ENCODE results near the gene DHCR24.

The DHCR24 gene

GRCh38 chr1:54806931-54807611 is 79.9 kb downstream of the DHCR24 start:
- no peak overlapping the region for H3K4me3 ChIP-seq (ENCODE audit: low read length)
- peak; percentile 55 for DNase-seq (ENCODE audit: low read depth)
- no peak for TF ChIP-seq CTCF (IDR thresholded peaks at IDR 0.05; ENCODE audit: insufficient read depth, low read depth, low read length, missing control alignments)

GRCh38 chr1:54805981-54806381 is 81.0 kb downstream of the DHCR24 start:
- DNase-seq (ENCODE audit: low read depth): no peak
- H3K4me3 ChIP-seq (ENCODE audit: low read length): no peak overlapping the region
- no peak for TF ChIP-seq CTCF (IDR thresholded peaks at IDR 0.05; ENCODE audit: insufficient read depth, low read depth, low read length, missing control alignments)

- no peak overlapping the region for H3K4me3 ChIP-seq (ENCODE audit: low read length)
- TF ChIP-seq CTCF (IDR thresholded peaks at IDR 0.05; ENCODE audit: insufficient read depth, low read depth, low read length, missing control alignments): no peak
- no peak for DNase-seq (ENCODE audit: low read depth)
Measured at GRCh38 chr1:54805466-54805865, 81.5 kb downstream of the DHCR24 start.

- no peak overlapping the region for H3K4me3 ChIP-seq (ENCODE audit: low read length)
- no peak for TF ChIP-seq CTCF (IDR thresholded peaks at IDR 0.05; ENCODE audit: insufficient read depth, low read depth, low read length, missing control alignments)
- peak; percentile 28 for DNase-seq (ENCODE audit: low read depth)
Measured at GRCh38 chr1:54804471-54805132, 82.4 kb downstream of the DHCR24 start.

- no peak for DNase-seq (ENCODE audit: low read depth)
- no peak for TF ChIP-seq CTCF (IDR thresholded peaks at IDR 0.05; ENCODE audit: insufficient read depth, low read depth, low read length, missing control alignments)
- no peak overlapping the region for H3K4me3 ChIP-seq (ENCODE audit: low read length)
Measured at GRCh38 chr1:54803761-54804470, 83.1 kb downstream of the DHCR24 start.

- H3K4me3 ChIP-seq (ENCODE audit: low read length): peak within 1 kb of the TSS; percentile 66
Measured at GRCh38 chr1:54800899-54801759, 85.9 kb downstream of the DHCR24 start, which contains the start of gene TTC22. Gene TTC22 (minus strand): TSS chr1:54801323. CDS start chr1:54801163, 160 bp downstream.

More at GRCh38 chr1:54800899-54801759, 85.9 kb downstream of the DHCR24 start, which contains the start of gene TTC22:
- peak; percentile 77 for TF ChIP-seq CTCF (IDR thresholded peaks at IDR 0.05; ENCODE audit: insufficient read depth, low read depth, low read length, missing control alignments)
- DNase-seq (ENCODE audit: low read depth): peak; percentile 80

Data from epithelial cell of esophagus (primary cell).